Peyer's patch (tissue), 4 donors: ENCODE measurements around the gene NUDT13. TPM values are rescaled to one million over a fixed set of nuclear protein-coding genes. Genes with fewer than 3 reads are reported as not detected.

Source experiments
- DNase-seq, 3 donors: peaks; one replicate each; pipeline ENCODE4 v3.0.0-alpha.2; 2017 to 2019
- H3K27ac ChIP-seq, 4 donors: fragments of 200-600 bp; sonication (generic); one replicate each; pipeline ENCODE4 v1.5.1; 2016 to 2019
- H3K27me3 ChIP-seq, 2 donors: fragments of 200-600 bp; sonication (generic); one replicate each; pipeline ENCODE4 v1.5.1; 2019
- H3K36me3 ChIP-seq, 3 donors: fragments of 200-600 bp; sonication (generic); one replicate each; pipeline ENCODE4 v1.5.1; 2016 to 2019
- H3K4me1 ChIP-seq, 4 donors: fragments of 200-600 bp; sonication (generic); one replicate each; pipeline ENCODE4 v1.5.1; 2016 to 2019
- H3K4me3 ChIP-seq, 4 donors: fragments of 200-600 bp; sonication (generic); 1 replicate in 3 of 4; 2 replicates in 1 of 4; pipeline ENCODE4 v1.5.1; 2016 to 2019; ENCODE audit warnings: mild to moderate bottlenecking in 1 of 4
- H3K9me3 ChIP-seq, 4 donors: fragments of 200-600 bp; sonication (generic); one replicate each; pipeline ENCODE4 v1.5.1; 2016 to 2019; ENCODE audit warnings: mild to moderate bottlenecking in 1 of 4
- CTCF ChIP-seq, 6 experiments: fragments of 450-650 bp in 4 of 6; fragments of 200-600 bp in 2 of 6; sonication (generic) in 1 of 6; IDR thresholded peaks; one replicate each; pipeline ENCODE4 v1.5.1; 2017 to 2019; ENCODE audit warnings: antibody characterized with exemption in 6 of 6, mild to moderate bottlenecking in 3 of 6, moderate library complexity in 1 of 6
- POLR2A ChIP-seq, 2 donors: fragments of 450-650 bp; IDR thresholded peaks; one replicate each; pipeline ENCODE4 v1.5.1; 2017; ENCODE audit warnings: antibody characterized with exemption in 2 of 2, mild to moderate bottlenecking in 2 of 2, moderate library complexity in 2 of 2
- total RNA-seq, 4 donors: library from RNA; depleted of rRNA; stranded (reverse); fragments of >200 nt; gene quantifications; one replicate each; pipeline ENCODE4 v1.1.0, GENCODE V29; 2016

Gene NUDT13
- total RNA-seq: 1 to 10 TPM; 1.9 to 4.0 (median 2.6) TPM

GRCh38 chr10:73110345-73110849 is at the start of gene NUDT13:
Gene NUDT13, plus strand, starts transcription at chr10:73110455. Its CDS starts 3,911 bp downstream, at chr10:73114366.
- peaks cover 0 to 6% (median 0%) of the 10 kb centered on the region in 4 donors for H3K4me1 ChIP-seq

GRCh38 chr10:73060738-73061635 is 49.3 kb upstream of the NUDT13 start:
- no peaks in the 10 kb centered on the region for H3K4me1 ChIP-seq
- peaks cover 0 to 10% (median 0%) of the 10 kb centered on the region in 3 donors for H3K36me3 ChIP-seq
- H3K9me3 ChIP-seq: no peaks in the 10 kb centered on the region
- peak overlapping the region in 1 of 4 donors; percentile 9 for H3K27ac ChIP-seq
- H3K4me3 ChIP-seq: no peak overlapping the region
- DNase-seq: no peak
- H3K27me3 ChIP-seq: no peaks in the 10 kb centered on the region
- TF ChIP-seq POLR2A (IDR thresholded peaks at IDR 0.05): no peak
- TF ChIP-seq CTCF (IDR thresholded peaks at IDR 0.05): peak in 4 of 6 experiments; percentile 45 to 70 (median 58)

More at GRCh38 chr10:73110345-73110849, at the start of gene NUDT13:
- DNase-seq: peak; percentile 48 to 84 (median 59)
- TF ChIP-seq CTCF (IDR thresholded peaks at IDR 0.05) (no peak), POLR2A (IDR thresholded peaks at IDR 0.05) (peak in 1 of 2 donors; percentile 13)
- Histone ChIP-seq H3K36me3 (no peaks in the 10 kb centered on the region), H3K9me3 (no peaks in the 10 kb centered on the region), H3K4me3 (peak within 1 kb of the TSS; percentile 26 to 59 (median 47)), H3K27me3 (no peaks in the 10 kb centered on the region), H3K27ac (peak within 1 kb of the TSS in 3 of 4 donors; percentile 64 to 86 (median 81))

GRCh38 chr10:73061743-73062142 is 48.5 kb upstream of the NUDT13 start:
- H3K9me3 ChIP-seq: no peaks in the 10 kb centered on the region
- no peak for TF ChIP-seq POLR2A (IDR thresholded peaks at IDR 0.05)
- no peak for TF ChIP-seq CTCF (IDR thresholded peaks at IDR 0.05)
- peaks cover 0 to 11% (median 0%) of the 10 kb centered on the region in 3 donors for H3K36me3 ChIP-seq
- no peaks in the 10 kb centered on the region for H3K4me1 ChIP-seq
- no peaks in the 10 kb centered on the region for H3K27me3 ChIP-seq
- no peak overlapping the region for H3K27ac ChIP-seq
- DNase-seq: no peak
- H3K4me3 ChIP-seq: no peak overlapping the region

- Histone ChIP-seq H3K4me3 (no peak overlapping the region), H3K9me3 (no peaks in the 10 kb centered on the region), H3K27ac (no peak overlapping the region), H3K36me3 (peaks cover 0 to 31% (median 0%) of the 10 kb centered on the region in 3 donors), H3K27me3 (no peaks in the 10 kb centered on the region), H3K4me1 (no peaks in the 10 kb centered on the region)
- no peak for DNase-seq
- TF ChIP-seq CTCF (IDR thresholded peaks at IDR 0.05) (no peak), POLR2A (IDR thresholded peaks at IDR 0.05) (no peak)
Observed at GRCh38 chr10:73065441-73065840, 44.8 kb upstream of the NUDT13 start.

- no peak for TF ChIP-seq CTCF (IDR thresholded peaks at IDR 0.05)
- no peak for TF ChIP-seq POLR2A (IDR thresholded peaks at IDR 0.05)
- no peak overlapping the region for H3K4me3 ChIP-seq
- no peaks in the 10 kb centered on the region for H3K4me1 ChIP-seq
- H3K9me3 ChIP-seq: no peaks in the 10 kb centered on the region
- DNase-seq: no peak
- peaks cover 0 to 46% (median 0%) of the 10 kb centered on the region in 3 donors for H3K36me3 ChIP-seq
- no peaks in the 10 kb centered on the region for H3K27me3 ChIP-seq
- no peak overlapping the region for H3K27ac ChIP-seq
Observed at GRCh38 chr10:73073627-73074026, 36.6 kb upstream of the NUDT13 start.
